SK-N-SH (cell line): ENCODE measurements around the gene EMX2.

Source experiments
- CHD2 ChIP-seq: fragments of 150-350 bp; IDR thresholded peaks from 2 replicates; pipeline ENCODE4 v1.6.1; 2018; ENCODE audit warnings: low read length; ENCODE audit not compliant: partially characterized antibody
- CTCF ChIP-seq: fragments of 200-600 bp; sonication (generic); IDR thresholded peaks from 2 replicates; pipeline ENCODE4 v1.6.1; 2017; ENCODE audit warnings: antibody characterized with exemption, mild to moderate bottlenecking, moderate library complexity
- EP300 ChIP-seq, 2 experiments: IDR thresholded peaks; 2 replicates each; pipeline versions ENCODE4 v1.4.0 to v1.6.1; 2012; ENCODE audit warnings: borderline replicate concordance in 1 of 2, low read depth in 1 of 2, low read length in 1 of 2
- GABPA ChIP-seq: IDR thresholded peaks from 2 replicates; pipeline ENCODE4 v1.4.0; 2012; ENCODE audit warnings: low read depth, mild to moderate bottlenecking
- POLR2AphosphoS5 ChIP-seq: IDR thresholded peaks from 2 replicates; pipeline ENCODE4 v1.6.1; 2012; ENCODE audit warnings: low read depth, low read length

- TF ChIP-seq EP300 (IDR thresholded peaks at IDR 0.05; ENCODE audit: borderline replicate concordance in 1 of 2, low read depth in 1 of 2, low read length in 1 of 2) (no peak), POLR2AphosphoS5 (no peak), GABPA (no peak), CTCF (no peak), CHD2 (no peak)
Observed at GRCh38 chr10:117514971-117515370, 27.6 kb upstream of the EMX2 start.
